ENCODE measurements around the gene VCAN. TPM values are rescaled to one million over a fixed set of nuclear protein-coding genes. Genes with fewer than 3 reads are reported as not detected.

Gene VCAN
- total RNA-seq, 1 donor from 2014 or later = 67.5 TPM

DNA sequence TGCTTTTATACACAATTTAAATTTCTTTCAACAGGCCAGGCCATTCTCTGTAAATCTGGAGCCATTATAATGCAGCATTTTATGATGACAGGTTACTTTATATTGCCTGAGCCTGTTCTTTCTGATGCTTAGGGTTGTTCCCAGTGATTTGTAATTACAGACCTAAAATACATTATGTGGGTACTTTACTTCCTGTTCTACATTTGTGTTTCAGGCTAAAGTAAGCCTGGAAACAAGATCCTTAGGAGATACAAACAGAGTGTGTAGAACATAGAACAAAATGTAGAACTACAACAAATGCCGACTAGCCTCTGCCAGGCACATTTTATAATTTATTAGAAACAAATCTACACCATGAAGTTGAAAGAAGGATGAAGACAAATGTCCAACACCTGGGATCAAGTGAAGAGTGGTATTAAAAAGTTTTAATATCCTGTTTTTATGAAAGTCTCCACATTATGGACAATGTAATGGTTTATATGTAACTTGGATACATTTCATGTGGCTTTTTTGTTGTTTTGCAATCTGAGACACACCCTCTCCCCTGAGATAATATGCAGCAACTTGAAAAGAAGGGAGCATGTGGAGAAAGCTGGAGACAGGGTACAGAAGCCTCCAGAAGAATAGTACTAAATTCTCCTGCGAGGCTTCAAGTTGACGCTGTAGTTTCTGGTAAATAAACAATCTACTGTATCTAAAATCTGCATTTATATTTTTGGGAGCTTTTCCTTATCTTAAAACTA lies 46.9 kb downstream of the VCAN start:
- Mint-ChIP-seq H3K27me3 (ENCODE audit: unreplicated experiment) (no peaks in the 10 kb centered on the region), H3K4me1 (ENCODE audit: unreplicated experiment) (peaks cover 41% of the 10 kb centered on the region), H3K36me3 (ENCODE audit: unreplicated experiment) (peaks cover 19% of the 10 kb centered on the region), H3K4me3 (ENCODE audit: unreplicated experiment) (no peak overlapping the region), H3K9me3 (ENCODE audit: unreplicated experiment) (no peaks in the 10 kb centered on the region), H3K27ac (ENCODE audit: unreplicated experiment) (peak overlapping the region; percentile 83)
- TF ChIP-seq, protein P1, sequence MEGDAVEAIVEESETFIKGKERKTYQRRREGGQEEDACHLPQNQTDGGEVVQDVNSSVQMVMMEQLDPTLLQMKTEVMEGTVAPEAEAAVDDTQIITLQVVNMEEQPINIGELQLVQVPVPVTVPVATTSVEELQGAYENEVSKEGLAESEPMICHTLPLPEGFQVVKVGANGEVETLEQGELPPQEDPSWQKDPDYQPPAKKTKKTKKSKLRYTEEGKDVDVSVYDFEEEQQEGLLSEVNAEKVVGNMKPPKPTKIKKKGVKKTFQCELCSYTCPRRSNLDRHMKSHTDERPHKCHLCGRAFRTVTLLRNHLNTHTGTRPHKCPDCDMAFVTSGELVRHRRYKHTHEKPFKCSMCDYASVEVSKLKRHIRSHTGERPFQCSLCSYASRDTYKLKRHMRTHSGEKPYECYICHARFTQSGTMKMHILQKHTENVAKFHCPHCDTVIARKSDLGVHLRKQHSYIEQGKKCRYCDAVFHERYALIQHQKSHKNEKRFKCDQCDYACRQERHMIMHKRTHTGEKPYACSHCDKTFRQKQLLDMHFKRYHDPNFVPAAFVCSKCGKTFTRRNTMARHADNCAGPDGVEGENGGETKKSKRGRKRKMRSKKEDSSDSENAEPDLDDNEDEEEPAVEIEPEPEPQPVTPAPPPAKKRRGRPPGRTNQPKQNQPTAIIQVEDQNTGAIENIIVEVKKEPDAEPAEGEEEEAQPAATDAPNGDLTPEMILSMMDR (IDR thresholded peaks at IDR 0.05) = no peak
- DNase-seq (ENCODE audit: extremely low spot score, unreplicated experiment) = no peak

DNA sequence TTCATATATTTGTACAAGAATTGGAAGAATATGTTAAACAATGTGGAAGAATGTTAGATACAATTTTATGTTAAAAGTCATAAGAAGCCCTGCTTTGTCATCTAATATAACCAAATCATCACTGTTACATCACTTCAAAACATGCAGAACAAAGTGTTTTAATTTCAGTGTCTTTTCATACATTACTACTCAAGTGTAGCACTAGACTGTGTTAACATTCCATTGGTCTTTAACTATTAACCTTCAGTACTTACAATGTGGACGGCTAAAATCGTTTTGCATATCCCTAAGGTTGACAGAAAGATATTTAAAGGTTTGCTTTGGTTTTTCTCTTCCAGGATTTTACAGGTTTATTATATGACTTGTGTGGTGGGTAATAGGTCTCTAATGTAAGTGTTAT lies 50.9 kb downstream of the VCAN start:
- Mint-ChIP-seq H3K9me3 (ENCODE audit: unreplicated experiment) (no peaks in the 10 kb centered on the region), H3K27me3 (ENCODE audit: unreplicated experiment) (no peaks in the 10 kb centered on the region), H3K4me3 (ENCODE audit: unreplicated experiment) (no peak overlapping the region), H3K36me3 (ENCODE audit: unreplicated experiment) (peaks cover 21% of the 10 kb centered on the region), H3K4me1 (ENCODE audit: unreplicated experiment) (peaks cover 32% of the 10 kb centered on the region), H3K27ac (ENCODE audit: unreplicated experiment) (no peak overlapping the region)
- TF ChIP-seq, protein P1 (IDR thresholded peaks at IDR 0.05) = no peak
- DNase-seq (ENCODE audit: extremely low spot score, unreplicated experiment) = no peak

- peaks cover 17% of the 10 kb centered on the region for H3K36me3 Mint-ChIP-seq (ENCODE audit: unreplicated experiment)
- DNase-seq (ENCODE audit: extremely low spot score, unreplicated experiment) = no peak
- peaks cover 18% of the 10 kb centered on the region for H3K4me1 Mint-ChIP-seq (ENCODE audit: unreplicated experiment)
- TF ChIP-seq, protein P1 (IDR thresholded peaks at IDR 0.05) = no peak
- no peaks in the 10 kb centered on the region for H3K9me3 Mint-ChIP-seq (ENCODE audit: unreplicated experiment)
- no peaks in the 10 kb centered on the region for H3K27me3 Mint-ChIP-seq (ENCODE audit: unreplicated experiment)
- no peak overlapping the region for H3K4me3 Mint-ChIP-seq (ENCODE audit: unreplicated experiment)
- no peak overlapping the region for H3K27ac Mint-ChIP-seq (ENCODE audit: unreplicated experiment)
These were observed 52.4 kb downstream of the VCAN start for GRCh38 chr5:83523929-83524328.

- no peak for DNase-seq (ENCODE audit: extremely low spot score, unreplicated experiment)
- Mint-ChIP-seq H3K36me3 (ENCODE audit: unreplicated experiment) (peaks cover 15% of the 10 kb centered on the region), H3K4me3 (ENCODE audit: unreplicated experiment) (no peak overlapping the region), H3K27me3 (ENCODE audit: unreplicated experiment) (no peaks in the 10 kb centered on the region), H3K27ac (ENCODE audit: unreplicated experiment) (no peak overlapping the region), H3K4me1 (ENCODE audit: unreplicated experiment) (peaks cover 14% of the 10 kb centered on the region), H3K9me3 (ENCODE audit: unreplicated experiment) (no peaks in the 10 kb centered on the region)
- TF ChIP-seq, protein P1 (IDR thresholded peaks at IDR 0.05) = no peak
These were observed 52.8 kb downstream of the VCAN start for GRCh38 chr5:83524345-83524744.

DNA sequence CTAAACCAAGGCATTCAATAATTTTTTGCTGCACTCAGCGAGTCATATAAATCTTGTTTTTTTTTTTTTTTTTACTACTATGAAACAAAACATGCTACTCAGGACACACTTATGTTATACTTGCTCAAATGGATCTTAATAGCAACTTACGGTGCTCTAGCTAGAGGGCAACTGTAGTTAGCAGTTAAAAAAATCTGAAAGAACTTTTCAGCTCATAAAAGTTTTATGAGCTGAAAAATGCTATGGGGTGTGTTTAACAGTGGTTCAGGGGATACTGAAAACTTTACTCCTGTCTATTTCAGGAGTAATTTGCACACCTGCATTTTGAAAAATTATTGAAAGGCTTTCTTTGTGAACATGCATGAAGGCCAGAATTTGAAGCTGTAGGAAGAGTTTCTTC lies 53.4 kb downstream of the VCAN start:
- no peak overlapping the region for H3K27ac Mint-ChIP-seq (ENCODE audit: unreplicated experiment)
- H3K36me3 Mint-ChIP-seq (ENCODE audit: unreplicated experiment) = peaks cover 8% of the 10 kb centered on the region
- no peak overlapping the region for H3K4me3 Mint-ChIP-seq (ENCODE audit: unreplicated experiment)
- no peak for DNase-seq (ENCODE audit: extremely low spot score, unreplicated experiment)
- H3K4me1 Mint-ChIP-seq (ENCODE audit: unreplicated experiment) = peaks cover 12% of the 10 kb centered on the region
- H3K27me3 Mint-ChIP-seq (ENCODE audit: unreplicated experiment) = no peaks in the 10 kb centered on the region
- TF ChIP-seq, protein P1 (IDR thresholded peaks at IDR 0.05) = no peak
- no peaks in the 10 kb centered on the region for H3K9me3 Mint-ChIP-seq (ENCODE audit: unreplicated experiment)

Measured in osteocyte (in vitro differentiated cells).